Endothelial cell of umbilical vein (primary cell): ENCODE data around the gene CARMIL1.

ENCODE experiments used
- POLR2A ChIP-seq: IDR thresholded peaks from 2 replicates; pipeline ENCODE4 v1.6.1; 2012; ENCODE audit warnings: low read depth, mild to moderate bottlenecking, control low read depth, low read length
- TF ChIP-seq, protein P1 (sequence below), 2 donors: IDR thresholded peaks; 1 replicate in 1 of 2; 2 replicates in 1 of 2; pipeline ENCODE4 v1.5.1; 2011; ENCODE audit warnings: low read length in 2 of 2, mild to moderate bottlenecking in 2 of 2, moderate library complexity in 2 of 2, control low read depth in 1 of 2, inconsistent platforms in 1 of 2, low read depth in 1 of 2; ENCODE audit not compliant: insufficient read depth in 1 of 2; ENCODE audit errors: extremely low read depth in 1 of 2

GRCh38 chr6:25485821-25486534 is 206.8 kb downstream of the CARMIL1 start:
- TF ChIP-seq, protein P1, sequence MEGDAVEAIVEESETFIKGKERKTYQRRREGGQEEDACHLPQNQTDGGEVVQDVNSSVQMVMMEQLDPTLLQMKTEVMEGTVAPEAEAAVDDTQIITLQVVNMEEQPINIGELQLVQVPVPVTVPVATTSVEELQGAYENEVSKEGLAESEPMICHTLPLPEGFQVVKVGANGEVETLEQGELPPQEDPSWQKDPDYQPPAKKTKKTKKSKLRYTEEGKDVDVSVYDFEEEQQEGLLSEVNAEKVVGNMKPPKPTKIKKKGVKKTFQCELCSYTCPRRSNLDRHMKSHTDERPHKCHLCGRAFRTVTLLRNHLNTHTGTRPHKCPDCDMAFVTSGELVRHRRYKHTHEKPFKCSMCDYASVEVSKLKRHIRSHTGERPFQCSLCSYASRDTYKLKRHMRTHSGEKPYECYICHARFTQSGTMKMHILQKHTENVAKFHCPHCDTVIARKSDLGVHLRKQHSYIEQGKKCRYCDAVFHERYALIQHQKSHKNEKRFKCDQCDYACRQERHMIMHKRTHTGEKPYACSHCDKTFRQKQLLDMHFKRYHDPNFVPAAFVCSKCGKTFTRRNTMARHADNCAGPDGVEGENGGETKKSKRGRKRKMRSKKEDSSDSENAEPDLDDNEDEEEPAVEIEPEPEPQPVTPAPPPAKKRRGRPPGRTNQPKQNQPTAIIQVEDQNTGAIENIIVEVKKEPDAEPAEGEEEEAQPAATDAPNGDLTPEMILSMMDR (IDR thresholded peaks at IDR 0.05; ENCODE audit: extremely low read depth in 1 of 2, insufficient read depth in 1 of 2, low read depth in 1 of 2, low read length in 2 of 2) = no peak
- TF ChIP-seq POLR2A = no peak
